CD4-positive, alpha-beta T cell (primary cell): ENCODE data around the gene CRTAC1. TPM values are rescaled to one million over a fixed set of nuclear protein-coding genes. Genes with fewer than 3 reads are reported as not detected.

Source experiments
- ATAC-seq: fragments of 200-7000 bp; cut with Tn5 transposase; one replicate; pipeline ENCODE4 v1.10.0; 2022; ENCODE audit warnings: mild to moderate bottlenecking; ENCODE audit not compliant: poor library complexity
- CTCF ChIA-PET: fragments of 350-600 bp; sonication (Branson Sonifier 250); formaldehyde crosslinking; loops from one replicate; lab custom pipeline; 2021; ENCODE audit warnings: antibody characterized with exemption, inconsistent platforms; lab: Charles Lee
- POLR2A ChIA-PET: fragments of 350-600 bp; sonication (Branson Sonifier 250); formaldehyde crosslinking; loops from one replicate; lab custom pipeline; 2021; ENCODE audit warnings: antibody characterized with exemption, inconsistent platforms; lab: Charles Lee
- DNase-seq, 14 experiments: peaks; one replicate each; pipeline ENCODE4 v3.0.0-alpha.2; 2013 to 2020; ENCODE audit warnings: mixed read lengths in 2 of 14
- H3K27ac ChIP-seq, 2 donors: one replicate each; pipeline versions ENCODE4 v1.5.1 to v1.7.0; 2013; ENCODE audit warnings: low read length in 2 of 2, low read depth in 1 of 2, mild to moderate bottlenecking in 1 of 2
- H3K27me3 ChIP-seq, 2 experiments: 1 replicate in 1 of 2; 2 replicates in 1 of 2; pipeline versions ENCODE4 v1.6.1 to v1.7.0; 2013; ENCODE audit warnings: low read length in 2 of 2, control low read depth in 1 of 2, mild to moderate bottlenecking in 1 of 2, moderate library complexity in 1 of 2; ENCODE audit not compliant: insufficient read depth in 2 of 2, control insufficient read depth in 1 of 2
- H3K36me3 ChIP-seq: one replicate; pipeline ENCODE4 v1.6.1; 2013; ENCODE audit warnings: low read length, control low read depth; ENCODE audit not compliant: insufficient read depth
- H3K4me1 ChIP-seq: one replicate; pipeline ENCODE4 v1.6.1; 2013; ENCODE audit warnings: low read length, control low read depth; ENCODE audit not compliant: insufficient read depth
- H3K4me3 ChIP-seq: one replicate; pipeline ENCODE4 v1.5.1; 2013; ENCODE audit warnings: mild to moderate bottlenecking, low read length, moderate library complexity
- H3K9me3 ChIP-seq, 2 experiments: 1 replicate in 1 of 2; 2 replicates in 1 of 2; pipeline versions ENCODE4 v1.6.1 to v1.7.0; 2013; ENCODE audit warnings: low read length in 2 of 2, mild to moderate bottlenecking in 2 of 2, control low read depth in 1 of 2, moderate library complexity in 1 of 2; ENCODE audit not compliant: control insufficient read depth in 1 of 2, insufficient read depth in 1 of 2
- H3K27ac Mint-ChIP-seq: one replicate; pipeline ENCODE4 v1.8.0; 2020; ENCODE audit warnings: mixed read lengths
- H3K27me3 Mint-ChIP-seq: one replicate; pipeline ENCODE4 v1.8.0; 2021; ENCODE audit warnings: mixed read lengths
- H3K36me3 Mint-ChIP-seq: one replicate; pipeline ENCODE4 v1.8.0; 2021; ENCODE audit warnings: low read depth, mixed read lengths
- H3K4me1 Mint-ChIP-seq: one replicate; pipeline ENCODE4 v1.8.0; 2021; ENCODE audit warnings: low read depth, mixed read lengths
- H3K4me3 Mint-ChIP-seq: one replicate; pipeline ENCODE4 v1.8.0; 2020; ENCODE audit warnings: mild to moderate bottlenecking, mixed read lengths
- H3K9me3 Mint-ChIP-seq: one replicate; pipeline ENCODE4 v1.8.0; 2020; ENCODE audit warnings: mixed read lengths
- CTCF ChIP-seq: fragments of 200-600 bp; IDR thresholded peaks from one replicate; pipeline ENCODE4 v1.8.0; 2022; ENCODE audit warnings: antibody characterized with exemption, mild to moderate bottlenecking
- intact Hi-C, 2 experiments: fragments of 100-400 bp; cut with DNase I in 1 of 2; cut with micrococcal nuclease in 1 of 2; formaldehyde crosslinking; loops; one replicate each; pipeline versions ENCODE4 v1.15.1 to v1.9.0; 2023 to 2025; cut with DNase I, micrococcal nuclease
- total RNA-seq, 174 experiments: library from RNA in 2 of 174; stranded (reverse) in 2 of 174; gene quantifications; one replicate each; pipeline ENCODE4 v1.2.3 and lab custom pipeline; 2021 to 2026

The CRTAC1 gene
- total RNA-seq, 2 experiments from 2014 or later, result not detected

GRCh38 chr10:97816609-97817008, 213.8 kb downstream of the CRTAC1 start:
- H3K36me3 Mint-ChIP-seq, result no peaks in the 10 kb centered on the region
- H3K27ac ChIP-seq, result no peak overlapping the region
- no peaks in the 10 kb centered on the region for H3K9me3 Mint-ChIP-seq
- H3K4me1 Mint-ChIP-seq, result no peaks in the 10 kb centered on the region
- intact Hi-C loops, result no loop called here
- H3K27ac Mint-ChIP-seq, result no peak overlapping the region
- no peaks in the 10 kb centered on the region for H3K4me1 ChIP-seq
- no peak overlapping the region for H3K4me3 ChIP-seq
- H3K27me3 ChIP-seq, result peaks cover 0 to 3% of the 10 kb centered on the region in 2 experiments
- H3K36me3 ChIP-seq, result no peaks in the 10 kb centered on the region
- TF ChIP-seq CTCF, result no peak
- POLR2A ChIA-PET, result no interaction called here
- H3K9me3 ChIP-seq, result no peaks in the 10 kb centered on the region
- H3K4me3 Mint-ChIP-seq, result no peak overlapping the region
- ATAC-seq (no peak), DNase-seq (no peak)
- CTCF ChIA-PET, result no interaction called here
- no peaks in the 10 kb centered on the region for H3K27me3 Mint-ChIP-seq

Other genes starting within 250 kb of the CRTAC1 start
- gene GOLGA7B, start 180.8 kb downstream of the CRTAC1 start, total RNA-seq, result 1 to 10 TPM; 4.5 to 6.1 TPM
- gene R3HCC1L, start 104.0 kb upstream of the CRTAC1 start, total RNA-seq, result 10 to 100 TPM; 12.7 to 13.7 TPM
- gene LOXL4, start 237.6 kb upstream of the CRTAC1 start, total RNA-seq, result not detected